ENCODE data around the gene CTNS. TPM values are rescaled to one million over a fixed set of nuclear protein-coding genes. Genes with fewer than 3 reads are reported as not detected.

CTNS gene
- total RNA-seq, 1 experiment from 2014 or later = 21.1 TPM

DNA sequence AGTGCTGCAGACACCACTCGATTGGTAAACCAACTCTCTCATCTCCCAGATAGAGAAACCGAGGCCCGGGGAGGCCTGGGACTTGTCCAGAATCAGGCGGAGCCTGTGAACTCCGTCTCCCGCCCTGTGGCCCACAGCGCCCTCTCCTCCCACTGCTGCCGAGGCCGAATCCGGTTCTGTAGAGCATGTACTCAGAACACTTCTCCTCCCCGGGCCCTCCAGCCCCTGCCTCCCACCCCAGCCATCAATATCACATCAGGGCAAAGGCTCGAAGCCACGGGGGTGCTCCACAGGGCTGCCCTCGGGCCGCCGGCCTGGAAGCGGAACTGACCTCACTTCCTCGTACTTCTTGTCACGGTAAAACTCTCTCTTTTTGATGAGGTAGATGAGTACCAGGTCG is 45.0 kb downstream of the CTNS start:
- peaks cover 13% of the 10 kb centered on the region for H3K4me1 ChIP-seq (ENCODE audit: low read length)
- DNase-seq = no peak
- no peaks in the 10 kb centered on the region for H3K27me3 ChIP-seq (ENCODE audit: low read length)
- no peak overlapping the region for H3K27ac ChIP-seq (ENCODE audit: low read length)
- no peak overlapping the region for H2AFZ ChIP-seq (ENCODE audit: low read length)
- no peaks in the 10 kb centered on the region for H3K79me2 ChIP-seq (ENCODE audit: low read length)
- no peak overlapping the region for H3K4me2 ChIP-seq (ENCODE audit: low read depth, low read length, poor library complexity, severe bottlenecking)
- 0 out of 2 replicates have a peak, but pooled peaks cover 4% of the 10 kb centered on the region for H3K36me3 ChIP-seq (ENCODE audit: insufficient read depth, low read length)
- H3K9me2 ChIP-seq (replicated peaks; ENCODE audit: insufficient read depth, low read length) = no peaks in the 10 kb centered on the region
- no peak overlapping the region for H3K9ac ChIP-seq (ENCODE audit: low read length)
- H4K20me1 ChIP-seq (ENCODE audit: insufficient read depth, low read depth, low read length) = no peaks in the 10 kb centered on the region
- no peak overlapping the region for H3K4me3 ChIP-seq (ENCODE audit: low read length)
- no peaks in the 10 kb centered on the region for H3K9me3 ChIP-seq (ENCODE audit: low read length)

DNA sequence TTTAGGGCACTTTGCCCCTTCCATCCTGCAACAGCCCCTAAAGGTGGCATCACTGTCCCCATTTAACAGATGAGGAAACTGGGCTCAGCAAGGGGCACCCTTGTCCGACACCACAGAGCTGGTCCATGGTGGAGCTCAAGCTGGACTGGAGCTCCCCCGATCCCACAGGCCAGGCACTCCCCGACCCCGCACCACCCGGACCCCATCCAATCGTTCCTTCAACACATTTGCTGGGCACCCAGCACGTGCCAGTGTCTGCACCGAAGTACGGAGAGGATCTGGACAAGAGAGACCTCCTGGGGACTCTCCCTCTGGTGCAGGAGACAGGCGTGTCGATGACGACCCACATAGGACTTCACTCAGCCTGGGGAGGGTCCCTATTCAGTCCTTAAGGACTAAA is 45.5 kb downstream of the CTNS start:
- Histone ChIP-seq H3K4me3 (ENCODE audit: low read length) (no peak overlapping the region), H3K9ac (ENCODE audit: low read length) (no peak overlapping the region), H3K4me1 (ENCODE audit: low read length) (peaks cover 13% of the 10 kb centered on the region), H3K9me2 (replicated peaks; ENCODE audit: insufficient read depth, low read length) (no peaks in the 10 kb centered on the region), H2AFZ (ENCODE audit: low read length) (no peak overlapping the region), H3K27me3 (ENCODE audit: low read length) (no peaks in the 10 kb centered on the region), H4K20me1 (ENCODE audit: insufficient read depth, low read depth, low read length) (no peaks in the 10 kb centered on the region), H3K9me3 (ENCODE audit: low read length) (no peaks in the 10 kb centered on the region), H3K27ac (ENCODE audit: low read length) (no peak overlapping the region), H3K36me3 (ENCODE audit: insufficient read depth, low read length) (0 out of 2 replicates have a peak, but pooled peaks cover 4% of the 10 kb centered on the region), H3K79me2 (ENCODE audit: low read length) (no peaks in the 10 kb centered on the region), H3K4me2 (ENCODE audit: low read depth, low read length, poor library complexity, severe bottlenecking) (no peak overlapping the region)
- DNase-seq = no peak

DNA sequence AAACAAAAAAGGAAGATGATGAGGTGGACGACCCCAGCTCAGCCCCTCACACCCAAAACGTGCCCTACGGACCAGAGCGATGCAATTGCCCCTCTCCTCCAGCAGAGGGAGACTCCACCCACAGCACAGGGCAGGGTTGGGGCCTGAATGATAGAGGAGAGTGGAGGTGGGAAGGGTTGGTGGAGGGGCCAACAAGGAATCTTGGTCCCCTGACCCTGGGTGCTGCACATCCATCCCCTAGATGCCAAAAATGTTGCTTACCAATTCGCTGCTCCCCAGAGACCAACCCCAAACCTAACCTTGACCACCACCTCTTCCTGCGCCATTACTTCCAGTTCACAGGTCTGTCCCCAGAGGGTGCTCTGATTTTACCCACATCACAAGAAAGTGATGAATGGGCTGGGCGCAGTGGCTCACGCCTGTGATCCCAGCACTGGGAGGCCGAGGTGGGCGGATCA is 46.5 kb downstream of the CTNS start:
- H3K9me2 ChIP-seq (replicated peaks; ENCODE audit: insufficient read depth, low read length) = no peaks in the 10 kb centered on the region
- H3K9me3 ChIP-seq (ENCODE audit: low read length) = no peaks in the 10 kb centered on the region
- no peaks in the 10 kb centered on the region for H4K20me1 ChIP-seq (ENCODE audit: insufficient read depth, low read depth, low read length)
- peak; percentile 88 for DNase-seq
- H2AFZ ChIP-seq (ENCODE audit: low read length) = no peak overlapping the region
- 0 out of 2 replicates have a peak, but pooled peaks cover 4% of the 10 kb centered on the region for H3K36me3 ChIP-seq (ENCODE audit: insufficient read depth, low read length)
- H3K4me3 ChIP-seq (ENCODE audit: low read length) = no peak overlapping the region
- no peak overlapping the region for H3K27ac ChIP-seq (ENCODE audit: low read length)
- H3K27me3 ChIP-seq (ENCODE audit: low read length) = no peaks in the 10 kb centered on the region
- peaks cover 16% of the 10 kb centered on the region for H3K4me1 ChIP-seq (ENCODE audit: low read length)
- no peaks in the 10 kb centered on the region for H3K79me2 ChIP-seq (ENCODE audit: low read length)
- H3K9ac ChIP-seq (ENCODE audit: low read length) = no peak overlapping the region
- H3K4me2 ChIP-seq (ENCODE audit: low read depth, low read length, poor library complexity, severe bottlenecking) = no peak overlapping the region

DNA sequence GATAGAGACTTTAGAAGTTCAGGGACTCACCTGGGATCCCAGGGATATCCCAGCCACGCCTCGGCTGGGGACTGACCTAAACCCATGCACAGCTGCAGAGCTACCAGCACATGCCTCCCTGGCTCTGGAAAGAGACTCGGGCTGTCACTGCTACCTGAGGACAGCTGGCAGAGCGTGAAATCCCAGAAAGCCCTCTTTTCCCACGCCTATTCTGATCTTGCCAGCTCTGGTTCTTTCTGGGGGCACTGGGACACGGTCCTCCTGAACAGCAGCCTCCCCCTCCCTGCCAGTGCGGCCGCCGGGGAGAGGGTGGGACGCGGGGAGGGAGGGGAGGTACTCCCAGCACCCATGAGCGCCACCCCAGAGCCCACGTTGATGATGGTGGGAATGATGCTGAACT is 48.6 kb downstream of the CTNS start:
- Histone ChIP-seq H3K79me2 (ENCODE audit: low read length) (0 out of 2 replicates have a peak, but pooled peaks cover 2% of the 10 kb centered on the region), H3K36me3 (ENCODE audit: insufficient read depth, low read length) (0 out of 2 replicates have a peak, but pooled peaks cover 4% of the 10 kb centered on the region), H3K9ac (ENCODE audit: low read length) (peak overlapping the region; percentile 21; the same call in 1 of the 2 replicates), H3K4me1 (ENCODE audit: low read length) (peaks cover 37% of the 10 kb centered on the region), H3K9me3 (ENCODE audit: low read length) (no peaks in the 10 kb centered on the region), H3K4me2 (ENCODE audit: low read depth, low read length, poor library complexity, severe bottlenecking) (no peak overlapping the region), H4K20me1 (ENCODE audit: insufficient read depth, low read depth, low read length) (peaks cover 2% of the 10 kb centered on the region; the same call in 1 of the 2 replicates), H3K27ac (ENCODE audit: low read length) (peak overlapping the region; percentile 88), H3K9me2 (replicated peaks; ENCODE audit: insufficient read depth, low read length) (no peaks in the 10 kb centered on the region), H3K4me3 (ENCODE audit: low read length) (no peak overlapping the region), H2AFZ (ENCODE audit: low read length) (no peak overlapping the region), H3K27me3 (ENCODE audit: low read length) (no peaks in the 10 kb centered on the region)
- peak; percentile 54 for DNase-seq

DNA sequence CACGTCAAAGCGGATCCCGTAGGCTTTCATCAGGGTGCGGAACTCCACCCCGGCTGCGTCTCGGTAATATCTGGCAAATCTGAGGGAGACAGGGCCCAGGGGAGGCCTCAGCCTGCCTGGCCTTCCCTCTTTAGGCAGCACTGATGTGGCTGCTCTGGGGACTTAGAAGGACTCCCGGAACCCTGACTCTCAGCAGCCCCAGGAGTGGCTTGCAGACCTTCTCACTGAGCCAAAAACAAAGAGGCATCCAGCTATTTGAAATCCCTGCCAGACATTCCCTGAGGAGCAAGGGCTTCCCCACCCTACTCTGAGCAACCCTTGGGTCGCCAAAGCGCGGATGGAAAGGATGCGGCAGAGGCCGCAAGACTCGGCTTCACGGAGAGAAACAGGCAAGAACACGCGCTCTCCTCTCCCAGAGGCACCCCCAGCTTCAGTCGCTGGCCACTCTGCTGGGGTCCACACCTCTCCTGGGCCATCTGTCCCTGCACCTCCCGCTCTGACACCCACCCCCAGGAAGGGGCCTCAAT is 51.5 kb downstream of the CTNS start:
- Histone ChIP-seq H3K4me3 (ENCODE audit: low read length) (peak overlapping the region; percentile 2; the same call in 1 of the 2 replicates), H3K27me3 (ENCODE audit: low read length) (no peaks in the 10 kb centered on the region), H3K27ac (ENCODE audit: low read length) (peak overlapping the region; percentile 90), H4K20me1 (ENCODE audit: insufficient read depth, low read depth, low read length) (peaks cover 13% of the 10 kb centered on the region), H3K4me1 (ENCODE audit: low read length) (peaks cover 61% of the 10 kb centered on the region), H2AFZ (ENCODE audit: low read length) (no peak overlapping the region), H3K9me2 (replicated peaks; ENCODE audit: insufficient read depth, low read length) (no peaks in the 10 kb centered on the region), H3K9ac (ENCODE audit: low read length) (peak overlapping the region; percentile 38), H3K9me3 (ENCODE audit: low read length) (no peaks in the 10 kb centered on the region), H3K36me3 (ENCODE audit: insufficient read depth, low read length) (no peaks in the 10 kb centered on the region), H3K79me2 (ENCODE audit: low read length) (peaks cover 20% of the 10 kb centered on the region), H3K4me2 (ENCODE audit: low read depth, low read length, poor library complexity, severe bottlenecking) (peak overlapping the region; percentile 35)
- peak; percentile 74 for DNase-seq

DNA sequence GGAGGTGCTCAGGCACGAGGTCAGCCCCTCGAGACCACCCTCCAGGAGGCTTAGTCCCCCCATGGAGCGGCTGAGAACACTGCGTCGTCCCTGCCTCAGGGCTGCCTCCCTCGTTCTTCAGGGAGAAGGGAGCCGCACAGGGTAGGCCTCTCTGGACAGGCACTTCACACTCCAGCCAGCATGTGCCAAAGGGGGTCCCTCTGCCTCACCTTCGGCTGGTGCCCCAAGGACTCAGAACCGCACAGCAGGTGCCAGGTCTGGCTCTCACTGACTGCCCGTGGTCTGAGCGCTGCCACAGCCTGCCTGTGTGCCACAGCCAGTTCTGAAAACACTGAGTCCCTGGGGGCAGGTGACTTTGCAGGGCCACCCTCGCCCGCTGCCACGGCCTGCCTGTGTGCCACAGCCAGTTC is 52.3 kb downstream of the CTNS start:
- peak overlapping the region; percentile 35 for H3K4me2 ChIP-seq (ENCODE audit: low read depth, low read length, poor library complexity, severe bottlenecking)
- H3K4me3 ChIP-seq (ENCODE audit: low read length) = no peak overlapping the region
- H3K9me3 ChIP-seq (ENCODE audit: low read length) = no peaks in the 10 kb centered on the region
- H4K20me1 ChIP-seq (ENCODE audit: insufficient read depth, low read depth, low read length) = peaks cover 13% of the 10 kb centered on the region
- no peaks in the 10 kb centered on the region for H3K36me3 ChIP-seq (ENCODE audit: insufficient read depth, low read length)
- H3K27ac ChIP-seq (ENCODE audit: low read length) = peak overlapping the region; percentile 90
- peaks cover 20% of the 10 kb centered on the region for H3K79me2 ChIP-seq (ENCODE audit: low read length)
- no peak overlapping the region for H2AFZ ChIP-seq (ENCODE audit: low read length)
- H3K27me3 ChIP-seq (ENCODE audit: low read length) = no peaks in the 10 kb centered on the region
- DNase-seq = no peak
- H3K9ac ChIP-seq (ENCODE audit: low read length) = peak overlapping the region; percentile 38
- H3K9me2 ChIP-seq (replicated peaks; ENCODE audit: insufficient read depth, low read length) = no peaks in the 10 kb centered on the region
- peaks cover 62% of the 10 kb centered on the region for H3K4me1 ChIP-seq (ENCODE audit: low read length)

DNA sequence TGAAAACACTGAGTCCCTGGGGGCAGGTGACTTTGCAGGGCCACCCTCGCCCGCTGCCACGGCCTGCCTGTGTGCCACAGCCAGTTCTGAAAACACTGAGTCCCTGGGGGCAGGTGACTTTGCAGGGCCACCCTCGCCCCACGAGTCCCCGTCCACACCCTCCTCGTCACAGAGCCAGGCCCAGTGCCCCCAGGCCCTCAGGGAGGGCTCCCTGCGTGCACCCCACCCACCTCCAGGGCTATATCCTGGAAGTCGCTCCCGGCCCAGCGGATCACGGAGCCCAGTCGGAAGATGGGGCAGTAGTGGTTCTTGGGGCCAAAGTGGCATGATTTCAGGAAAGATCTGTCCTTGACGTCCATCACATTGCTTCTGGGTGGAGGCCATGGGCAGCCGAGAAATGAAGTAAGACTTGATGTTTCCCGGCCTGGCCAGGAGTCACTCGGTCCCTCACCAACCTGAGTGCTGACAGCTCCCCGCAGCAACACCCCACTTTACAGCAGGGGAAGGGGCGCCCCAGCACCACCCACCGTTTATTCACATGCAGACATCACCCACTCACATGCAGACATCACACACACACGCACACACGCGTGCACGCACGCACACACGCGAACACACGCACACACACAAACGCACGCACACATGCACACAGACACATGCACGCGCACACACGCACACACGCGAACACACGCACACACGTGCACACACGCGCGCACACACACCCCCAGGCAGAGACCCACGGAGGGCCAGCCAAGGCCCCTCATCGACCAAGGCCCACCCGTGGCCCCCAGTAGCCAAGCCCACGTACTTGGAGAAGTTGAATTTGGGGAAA is 52.9 kb downstream of the CTNS start:
- H3K4me2 ChIP-seq (ENCODE audit: low read depth, low read length, poor library complexity, severe bottlenecking) = peak overlapping the region; percentile 37
- H3K4me1 ChIP-seq (ENCODE audit: low read length) = peaks cover 68% of the 10 kb centered on the region

DNA sequence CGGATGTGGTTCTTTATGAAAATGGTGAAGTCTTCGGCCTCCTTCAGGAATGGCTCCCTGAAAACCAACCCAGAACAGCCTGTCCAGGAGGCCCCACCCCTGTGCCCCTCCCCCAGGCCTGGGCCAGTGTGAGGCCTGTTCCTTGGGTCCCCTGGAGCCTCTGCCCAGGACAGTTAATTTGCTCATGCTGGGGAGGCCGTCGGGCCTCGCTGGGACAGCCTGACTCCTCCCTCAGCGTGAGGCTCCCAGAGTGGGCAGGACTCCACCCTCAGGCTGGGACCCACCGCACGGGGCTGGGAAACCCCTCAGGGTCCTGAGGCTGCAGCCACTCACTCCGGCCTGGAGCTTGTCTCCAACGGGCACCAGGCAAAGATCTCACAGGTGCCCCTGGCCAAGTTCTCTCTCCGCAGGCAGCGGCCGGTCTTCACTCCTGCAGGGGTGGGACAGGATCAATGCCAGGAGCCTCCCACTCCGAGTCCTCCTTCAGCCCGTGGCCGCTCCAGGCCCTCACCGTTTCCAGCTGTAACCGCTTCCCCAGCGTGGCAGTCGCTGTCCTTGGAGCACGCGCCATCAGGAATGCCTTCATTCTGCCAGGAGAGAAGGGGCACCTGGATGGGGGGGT is 53.6 kb downstream of the CTNS start:
- Histone ChIP-seq H3K27me3 (ENCODE audit: low read length) (no peaks in the 10 kb centered on the region), H3K36me3 (ENCODE audit: insufficient read depth, low read length) (no peaks in the 10 kb centered on the region), H2AFZ (ENCODE audit: low read length) (no peak overlapping the region), H3K4me1 (ENCODE audit: low read length) (peaks cover 72% of the 10 kb centered on the region), H3K27ac (ENCODE audit: low read length) (peak overlapping the region; percentile 90), H3K4me2 (ENCODE audit: low read depth, low read length, poor library complexity, severe bottlenecking) (peak overlapping the region; percentile 37), H3K9ac (ENCODE audit: low read length) (peak overlapping the region; percentile 13; the same call in 1 of the 2 replicates), H4K20me1 (ENCODE audit: insufficient read depth, low read depth, low read length) (peaks cover 13% of the 10 kb centered on the region), H3K79me2 (ENCODE audit: low read length) (peaks cover 28% of the 10 kb centered on the region), H3K4me3 (ENCODE audit: low read length) (no peak overlapping the region), H3K9me2 (replicated peaks; ENCODE audit: insufficient read depth, low read length) (no peaks in the 10 kb centered on the region), H3K9me3 (ENCODE audit: low read length) (no peaks in the 10 kb centered on the region)
- no peak for DNase-seq

More for the DNA sequence above, 52.9 kb downstream of the CTNS start:
- no peaks in the 10 kb centered on the region for H3K27me3 ChIP-seq (ENCODE audit: low read length)
- no peak for DNase-seq
- no peaks in the 10 kb centered on the region for H3K9me2 ChIP-seq (replicated peaks; ENCODE audit: insufficient read depth, low read length)
- H3K9ac ChIP-seq (ENCODE audit: low read length) = peak overlapping the region; percentile 21
- H2AFZ ChIP-seq (ENCODE audit: low read length) = no peak overlapping the region
- no peaks in the 10 kb centered on the region for H3K36me3 ChIP-seq (ENCODE audit: insufficient read depth, low read length)
- no peak overlapping the region for H3K4me3 ChIP-seq (ENCODE audit: low read length)
- no peaks in the 10 kb centered on the region for H3K9me3 ChIP-seq (ENCODE audit: low read length)
- H4K20me1 ChIP-seq (ENCODE audit: insufficient read depth, low read depth, low read length) = peaks cover 13% of the 10 kb centered on the region
- H3K27ac ChIP-seq (ENCODE audit: low read length) = peak overlapping the region; percentile 90
- peaks cover 20% of the 10 kb centered on the region for H3K79me2 ChIP-seq (ENCODE audit: low read length)

All from Karpas-422 (cell line).